GM10248 (cell line): ENCODE measurements around the gene DNAH11.
"Not testable (repeated sequence)": the region's sequence is repeated elsewhere in the genome, so short reads cannot be mapped to it uniquely, and the experiment has no call there.

Experiments used
- CTCF ChIA-PET: fragments of 300-600 bp; sonication (Branson Sonifier 250); formaldehyde crosslinking; extraction: SDS; loops from one replicate; lab custom pipeline; 2021; ENCODE audit warnings: antibody characterized with exemption; lab: Yijun Ruan, JAX
- POLR2A ChIA-PET: fragments of 350-650 bp; sonication (Branson Sonifier 250); formaldehyde crosslinking; extraction: SDS; loops from one replicate; lab custom pipeline; 2020; ENCODE audit warnings: antibody characterized with exemption; lab: Yijun Ruan, JAX
- DNase-seq: peaks from one replicate; pipeline ENCODE4 v3.0.0; 2012; ENCODE audit errors: extremely low spot score
- TF ChIP-seq, protein P1 (sequence below): IDR thresholded peaks from 2 replicates; pipeline ENCODE4 v1.5.1; 2012; ENCODE audit warnings: mild to moderate bottlenecking, low read depth; ENCODE audit errors: extremely low read depth, missing control alignments, control extremely low read depth

The DNAH11 gene

DNA sequence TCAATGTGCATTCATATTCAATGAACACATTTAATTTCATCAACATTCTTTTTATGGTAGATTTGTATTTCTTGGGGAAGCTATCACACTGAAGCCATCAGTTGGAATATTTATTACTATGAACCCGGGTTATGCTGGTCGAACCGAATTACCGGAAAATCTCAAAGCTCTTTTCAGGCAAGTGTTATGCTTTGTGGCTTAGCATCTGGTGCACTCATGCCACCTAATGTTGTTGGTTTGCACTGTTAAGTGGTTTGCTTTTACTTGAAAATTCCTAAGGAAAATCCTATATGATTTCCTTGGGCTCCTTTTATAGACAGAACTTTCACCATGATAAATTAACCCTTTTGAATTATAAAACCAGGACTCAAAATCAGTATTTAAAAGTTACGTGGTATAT lies 147.9 kb downstream of the DNAH11 start:
- ChIA-PET POLR2A (no interaction called here), CTCF (interaction anchor here (1.0 to 1.6 kb wide), 2 partner anchors 16 to 20 kb away, joined by 3 read pairs; no protein-coding TSS in a partner anchor)
- TF ChIP-seq, protein P1, sequence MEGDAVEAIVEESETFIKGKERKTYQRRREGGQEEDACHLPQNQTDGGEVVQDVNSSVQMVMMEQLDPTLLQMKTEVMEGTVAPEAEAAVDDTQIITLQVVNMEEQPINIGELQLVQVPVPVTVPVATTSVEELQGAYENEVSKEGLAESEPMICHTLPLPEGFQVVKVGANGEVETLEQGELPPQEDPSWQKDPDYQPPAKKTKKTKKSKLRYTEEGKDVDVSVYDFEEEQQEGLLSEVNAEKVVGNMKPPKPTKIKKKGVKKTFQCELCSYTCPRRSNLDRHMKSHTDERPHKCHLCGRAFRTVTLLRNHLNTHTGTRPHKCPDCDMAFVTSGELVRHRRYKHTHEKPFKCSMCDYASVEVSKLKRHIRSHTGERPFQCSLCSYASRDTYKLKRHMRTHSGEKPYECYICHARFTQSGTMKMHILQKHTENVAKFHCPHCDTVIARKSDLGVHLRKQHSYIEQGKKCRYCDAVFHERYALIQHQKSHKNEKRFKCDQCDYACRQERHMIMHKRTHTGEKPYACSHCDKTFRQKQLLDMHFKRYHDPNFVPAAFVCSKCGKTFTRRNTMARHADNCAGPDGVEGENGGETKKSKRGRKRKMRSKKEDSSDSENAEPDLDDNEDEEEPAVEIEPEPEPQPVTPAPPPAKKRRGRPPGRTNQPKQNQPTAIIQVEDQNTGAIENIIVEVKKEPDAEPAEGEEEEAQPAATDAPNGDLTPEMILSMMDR, result no peak
- no peak for DNase-seq

DNA sequence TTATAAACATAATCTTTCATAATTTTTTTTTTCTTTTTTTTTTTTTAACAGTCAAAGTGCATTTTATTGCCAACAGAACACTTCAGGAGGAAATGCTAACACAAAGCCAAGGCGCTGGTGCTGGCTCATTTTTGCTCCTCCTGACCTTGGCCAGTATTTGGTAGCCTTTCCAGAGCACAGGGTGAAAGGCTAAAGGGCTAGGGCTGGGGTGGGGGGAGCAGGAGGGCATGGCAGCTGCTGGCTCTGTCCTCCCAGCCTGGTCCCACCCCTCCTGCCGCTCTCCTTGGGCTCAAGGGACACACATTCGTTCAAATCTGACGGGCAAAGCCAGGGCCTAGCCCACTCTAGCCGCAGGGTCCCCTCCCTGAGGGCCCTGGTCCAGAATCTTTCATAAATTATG lies 148.3 kb downstream of the DNAH11 start:
- DNase-seq, POLR2A ChIA-PET: not testable (repeated sequence)
- CTCF ChIA-PET, result interaction anchor here (1.0 to 1.6 kb wide), 2 partner anchors 16 to 20 kb away, joined by 3 read pairs; no protein-coding TSS in a partner anchor

DNA sequence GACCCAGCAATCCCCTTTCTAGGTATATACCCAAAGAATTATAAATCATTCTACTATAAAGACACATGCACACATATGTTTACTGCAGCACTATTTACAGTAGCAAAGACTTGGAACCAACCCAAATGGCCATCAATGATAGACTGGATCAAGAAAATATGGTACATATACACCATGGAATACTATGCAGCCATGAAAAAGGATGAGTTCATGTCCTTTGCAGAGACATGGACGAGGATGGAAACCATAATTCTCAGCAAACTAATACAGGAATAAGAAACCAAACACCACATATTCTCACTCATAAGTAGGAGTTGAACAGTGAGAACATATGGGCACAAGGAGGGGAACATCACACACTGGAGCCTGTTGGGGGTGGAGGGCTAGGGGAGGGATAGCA lies 157.7 kb downstream of the DNAH11 start:
- POLR2A ChIA-PET, CTCF ChIA-PET: not testable (repeated sequence)

DNA sequence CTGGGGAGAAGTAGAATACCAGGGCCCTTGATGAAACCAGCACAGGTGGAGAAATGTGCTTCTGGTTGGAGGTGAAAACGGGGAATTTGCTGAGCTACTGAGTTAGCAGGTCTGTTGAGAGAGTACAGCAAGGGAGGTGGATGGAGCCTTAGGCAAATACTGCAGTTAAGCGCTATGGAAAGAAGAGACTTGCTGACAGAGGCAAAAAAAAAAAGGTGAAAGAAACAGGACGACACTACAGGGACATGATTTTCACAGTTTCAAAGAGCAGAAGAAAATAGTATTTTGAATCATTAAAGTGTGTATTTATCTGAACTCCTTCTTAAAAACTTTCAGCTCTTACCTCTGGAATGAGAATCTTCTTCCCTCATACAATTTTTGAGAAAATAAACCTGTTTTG lies 159.5 kb downstream of the DNAH11 start:
- TF ChIP-seq, protein P1, result no peak
- no peak for DNase-seq
- ChIA-PET POLR2A (no interaction called here), CTCF (no interaction called here)

More for the DNA sequence above, 157.7 kb downstream of the DNAH11 start:
- DNase-seq, result not testable (repeated sequence)

DNA sequence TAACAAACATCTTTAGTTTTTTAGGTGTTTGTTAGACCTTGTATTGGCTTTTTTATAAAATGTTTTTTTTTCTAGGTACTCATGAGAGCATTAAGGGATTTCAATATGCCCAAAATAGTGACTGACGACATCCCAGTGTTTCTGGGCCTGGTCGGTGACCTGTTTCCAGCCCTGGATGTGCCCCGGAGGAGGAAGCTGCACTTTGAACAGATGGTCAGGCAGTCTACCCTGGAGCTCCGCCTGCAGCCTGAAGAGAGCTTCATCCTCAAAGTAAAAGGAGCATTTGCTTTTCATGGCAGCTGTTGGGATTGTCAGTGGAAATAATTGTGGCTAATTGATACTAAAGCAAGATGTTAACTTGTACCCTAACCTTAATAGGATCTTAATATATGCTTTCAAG lies 161.5 kb downstream of the DNAH11 start:
- DNase-seq, result no peak
- ChIA-PET POLR2A (no interaction called here), CTCF (no interaction called here)
- TF ChIP-seq, protein P1, result no peak

DNA sequence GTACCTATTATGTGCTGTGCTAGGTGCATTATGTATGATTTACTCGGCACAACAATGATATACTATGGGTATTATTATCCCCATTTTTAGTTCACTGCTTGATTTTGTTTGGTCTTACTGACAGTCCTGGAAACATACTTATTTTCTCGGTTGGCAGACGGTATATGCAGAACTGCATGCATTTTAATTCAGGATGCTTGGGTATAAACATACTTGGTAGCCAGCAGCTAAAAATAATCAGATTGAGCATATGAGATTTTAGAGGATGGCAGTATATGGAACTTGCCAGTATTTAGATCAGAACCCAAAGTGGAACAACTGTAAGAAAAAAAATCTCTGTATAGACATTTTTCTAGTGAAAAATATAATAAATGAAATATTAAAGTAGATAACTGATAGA lies 163.3 kb downstream of the DNAH11 start:
- POLR2A ChIA-PET, result no interaction called here
- CTCF ChIA-PET, result interaction anchor here (1.5 kb wide), 1 partner anchor 11 kb away, joined by 3 read pairs; no protein-coding TSS in a partner anchor
- no peak for DNase-seq
- TF ChIP-seq, protein P1, result no peak

DNA sequence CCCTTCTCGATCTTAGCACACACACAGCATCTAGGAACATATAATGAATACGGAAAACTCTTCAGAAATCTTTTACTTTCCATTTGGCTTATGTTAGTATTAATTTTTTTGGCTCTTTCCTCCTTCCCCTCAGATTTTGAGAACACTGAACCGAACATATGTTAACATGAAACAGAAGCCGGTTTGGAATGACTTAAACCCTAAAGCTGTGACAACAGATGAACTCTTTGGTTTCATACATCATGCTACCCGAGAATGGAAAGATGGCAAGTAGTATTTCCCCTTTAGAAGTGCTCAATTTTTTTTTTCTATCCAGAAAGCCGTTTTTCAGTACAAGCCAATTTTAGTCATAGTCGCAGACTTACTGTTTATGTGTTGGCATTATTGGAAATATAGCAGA lies 164.7 kb downstream of the DNAH11 start:
- DNase-seq, result no peak
- ChIA-PET POLR2A (no interaction called here), CTCF (interaction anchor here (1.1 to 1.3 kb wide), 2 partner anchors 9 to 11 kb away, joined by 3 to 4 read pairs; no protein-coding TSS in a partner anchor)
- TF ChIP-seq, protein P1, result no peak

DNA sequence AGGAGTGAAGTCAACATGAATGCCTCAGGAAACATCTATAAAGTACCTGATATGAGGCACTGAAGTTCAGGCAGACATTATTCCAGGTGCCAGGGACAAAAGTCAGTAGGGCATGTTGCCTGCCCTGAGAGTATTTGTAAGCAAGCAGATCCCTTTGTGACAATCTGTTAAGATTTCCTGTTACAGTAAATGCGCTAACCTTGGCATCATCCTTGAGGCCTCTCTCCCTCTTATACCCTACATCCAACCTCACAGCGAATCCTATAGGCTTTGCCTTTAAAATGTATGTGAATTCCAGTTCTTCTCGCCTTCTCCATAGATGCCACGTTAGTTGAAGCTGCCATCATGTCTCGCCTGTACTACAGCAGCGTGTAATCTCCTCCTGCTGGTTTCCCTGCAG lies 165.3 kb downstream of the DNAH11 start:
- CTCF ChIA-PET, result interaction anchor here (1.1 kb wide), 1 partner anchor 9 kb away, joined by 3 read pairs; no protein-coding TSS in a partner anchor
- DNase-seq, result no peak
- TF ChIP-seq, protein P1, result no peak
- POLR2A ChIA-PET, result no interaction called here
